GM20431 (cell line): ENCODE measurements around the gene CALCA.

Source experiments
- in situ Hi-C: fragments of 300-500 bp; cut with MseI, MboI; formaldehyde crosslinking; loops from one replicate; pipeline ENCODE4 v1.15.0; 2020; ENCODE audit warnings: low sequenced_read_pairs; ENCODE audit not compliant: unreplicated experiment

CALCA gene

GRCh38 chr11:14949437-14950147 lies 22.6 kb downstream of the CALCA start:
- in situ Hi-C loops, result no loop called here

GRCh38 chr11:14942745-14943144 lies 29.4 kb downstream of the CALCA start:
- in situ Hi-C loops, result no loop called here

- in situ Hi-C loops, result no loop called here
These were observed 33.2 kb downstream of the CALCA start for GRCh38 chr11:14938936-14939335.

- in situ Hi-C loops, result no loop called here
These were observed 37.4 kb downstream of the CALCA start for GRCh38 chr11:14934641-14935351.

- in situ Hi-C loops, result no loop called here
These were observed 39.7 kb downstream of the CALCA start for GRCh38 chr11:14932447-14932846.

- in situ Hi-C loops, result no loop called here
These were observed 41.8 kb downstream of the CALCA start for GRCh38 chr11:14930369-14930768.

GRCh38 chr11:14927146-14927545 lies 45.0 kb downstream of the CALCA start:
- in situ Hi-C loops, result no loop called here

GRCh38 chr11:14924318-14924717 lies 47.8 kb downstream of the CALCA start:
- in situ Hi-C loops, result loop anchor here (25.0 kb wide), 1 partner anchor 387 kb away; no protein-coding TSS in a partner anchor
